CD1c-positive myeloid dendritic cell (primary cell): ENCODE results near the gene DIPK1A.
"Not testable (repeated sequence)": the region's sequence is repeated elsewhere in the genome, so short reads cannot be mapped to it uniquely, and the experiment has no call there.

Experiments
- DNase-seq: peaks from one replicate; pipeline ENCODE4 v3.0.0-alpha.2; 2016; ENCODE audit errors: extremely low spot score

DIPK1A gene

GRCh38 chr1:92980732-92981647 lies 19.7 kb upstream of the DIPK1A start:
- DNase-seq = peak; percentile 66

GRCh38 chr1:92975551-92976232 lies 14.4 kb upstream of the DIPK1A start:
- DNase-seq = peak; percentile 78

DNA sequence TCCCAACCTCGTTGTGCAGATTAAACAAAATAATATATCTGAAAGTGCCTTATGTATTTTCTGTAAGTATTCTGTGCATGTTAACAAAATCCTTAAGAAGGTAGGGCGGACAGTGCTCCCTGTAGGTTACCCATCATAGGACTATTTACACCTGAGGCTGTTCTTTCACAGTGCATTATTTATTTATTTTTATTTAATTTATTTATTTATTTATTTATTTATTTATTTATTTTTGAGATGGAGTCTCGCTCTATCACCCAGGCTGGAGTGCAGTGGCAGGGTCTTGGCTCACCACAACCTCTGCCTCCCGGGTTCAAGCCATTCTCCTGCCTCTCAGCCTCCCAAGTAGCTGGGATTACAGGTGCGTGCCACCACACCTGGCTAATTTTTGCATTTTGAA lies 12.8 kb upstream of the DIPK1A start:
- not testable (repeated sequence) for DNase-seq

DNA sequence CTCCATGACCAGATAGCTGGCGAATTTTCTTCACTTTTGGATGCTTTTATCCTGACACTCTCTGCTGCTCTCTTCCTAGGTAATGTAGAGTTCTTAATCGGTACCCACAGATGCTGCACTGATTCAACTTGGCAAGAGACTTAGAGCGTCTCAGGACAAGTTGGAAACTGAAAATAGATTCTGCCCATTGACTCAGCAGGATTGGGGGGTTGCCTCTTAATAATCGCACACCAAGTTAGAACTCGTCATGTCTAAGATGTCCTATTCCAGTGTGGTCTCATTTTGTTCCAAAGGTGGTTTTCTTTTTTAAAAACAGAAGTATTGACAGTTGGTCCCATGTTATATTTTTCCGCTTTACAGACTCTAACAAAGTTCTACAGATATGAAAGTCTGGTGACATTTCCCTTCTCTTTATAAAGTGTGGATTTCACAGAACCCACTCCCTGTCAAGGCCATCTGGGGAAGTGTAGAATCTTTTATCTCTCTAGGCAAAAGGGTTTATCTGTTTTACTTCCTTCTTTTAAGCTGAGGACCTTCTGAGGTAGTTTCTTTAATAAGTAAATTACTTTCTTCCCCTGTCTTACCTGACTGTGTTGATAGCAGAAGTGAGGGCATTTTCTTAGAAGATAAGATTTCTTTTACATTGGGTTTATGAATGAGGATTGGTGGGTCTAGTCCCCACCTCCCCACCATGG lies 12.1 kb upstream of the DIPK1A start:
- peak; percentile 67 for DNase-seq

GRCh38 chr1:92972409-92973129 lies 11.3 kb upstream of the DIPK1A start:
- DNase-seq = peak; percentile 54

DNA sequence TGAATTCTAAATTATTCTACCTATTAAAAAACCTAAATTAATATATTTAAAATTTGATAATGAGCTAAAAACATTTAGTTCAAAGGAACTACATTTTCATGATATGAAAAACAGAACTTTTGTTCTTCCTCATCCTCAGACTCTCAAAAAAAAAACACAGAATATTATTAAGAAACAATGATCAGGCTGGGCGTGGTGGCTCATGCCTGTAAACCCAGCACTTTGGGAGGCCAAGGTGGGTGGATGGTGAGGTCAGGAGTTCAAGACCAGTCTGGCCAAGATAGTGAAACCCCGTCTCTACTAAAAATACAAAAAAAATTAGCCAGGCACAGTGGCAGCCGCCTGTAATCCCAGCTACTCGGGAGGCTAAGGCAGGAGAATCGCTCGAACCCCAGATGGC lies 10.7 kb upstream of the DIPK1A start:
- DNase-seq = peak; percentile 65

DNA sequence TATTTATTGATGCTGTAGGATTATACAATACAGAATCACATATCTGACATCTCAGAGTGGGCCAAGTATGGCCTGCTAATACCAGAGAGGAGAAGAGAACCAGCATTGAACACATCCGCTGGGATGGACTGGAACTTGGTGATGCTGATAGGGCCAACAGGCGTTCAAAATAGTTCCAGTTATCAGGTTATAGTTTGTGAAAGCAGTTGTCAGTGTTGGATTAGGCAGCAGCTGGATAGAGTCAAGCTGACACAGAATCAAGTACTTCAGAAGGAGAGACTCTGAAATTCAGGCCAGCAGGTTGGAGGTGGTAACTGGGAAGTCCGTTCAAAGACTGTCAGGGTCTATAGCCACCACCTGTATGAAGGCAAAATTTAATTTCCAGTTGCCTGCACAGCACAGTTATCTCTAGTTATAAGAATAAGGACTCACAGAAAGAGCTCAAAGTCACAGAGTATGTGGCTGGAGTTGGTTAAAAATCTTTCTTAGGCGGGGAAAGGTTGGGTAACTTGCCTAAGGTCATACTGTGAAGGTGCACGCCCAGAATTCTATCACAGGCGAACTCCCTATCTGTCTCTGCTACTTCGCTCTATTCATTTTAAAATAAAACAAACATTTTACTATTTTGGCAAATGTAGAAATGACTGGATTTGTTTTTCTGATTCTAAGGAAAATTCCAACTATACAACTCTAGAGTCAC lies 9.9 kb upstream of the DIPK1A start:
- DNase-seq = no peak

- no peak for DNase-seq
Measured at GRCh38 chr1:92969517-92969916, 8.3 kb upstream of the DIPK1A start.

GRCh38 chr1:92968138-92969032 lies 7.1 kb upstream of the DIPK1A start:
- DNase-seq = peak; percentile 61

DNA sequence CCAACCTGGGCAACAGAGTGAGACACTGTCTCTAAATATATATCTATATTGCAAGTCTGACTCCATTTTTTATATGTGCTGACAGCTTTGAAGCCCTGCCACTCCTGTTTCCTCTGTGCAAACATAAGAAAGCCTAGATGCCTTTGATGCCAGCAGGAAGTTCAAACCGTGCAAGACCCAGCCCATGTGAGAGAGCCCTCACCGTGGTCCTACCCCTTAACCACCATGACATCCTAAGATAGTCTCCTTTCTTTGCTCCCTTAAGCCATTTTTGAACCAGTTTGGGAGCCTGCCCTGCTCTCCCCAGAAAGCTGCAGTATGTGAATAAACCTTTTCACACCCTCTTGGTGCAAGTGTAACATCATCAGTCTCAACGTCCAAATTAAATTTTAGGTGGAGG lies 3.7 kb upstream of the DIPK1A start:
- no peak for DNase-seq

DNA sequence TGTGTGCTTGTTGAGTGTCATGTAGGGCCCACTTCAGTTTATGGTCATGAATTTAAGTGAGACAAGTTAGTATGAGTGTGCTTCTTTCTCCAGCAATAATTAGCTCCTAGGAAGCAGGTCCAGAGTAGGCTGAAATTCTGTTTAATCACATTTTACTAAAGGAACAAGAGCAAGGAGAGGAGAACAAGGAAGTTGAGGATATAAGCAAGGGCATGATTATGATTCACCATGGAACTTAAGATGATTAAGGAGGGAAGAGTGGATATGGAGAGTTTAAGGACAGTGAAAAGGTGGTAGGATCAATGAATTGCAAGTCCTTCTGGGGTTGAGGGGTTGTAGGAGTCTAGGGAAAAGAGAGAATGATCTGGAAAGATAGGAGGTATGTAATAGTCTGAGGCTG lies 3.1 kb upstream of the DIPK1A start:
- DNase-seq = peak; percentile 44

DNA sequence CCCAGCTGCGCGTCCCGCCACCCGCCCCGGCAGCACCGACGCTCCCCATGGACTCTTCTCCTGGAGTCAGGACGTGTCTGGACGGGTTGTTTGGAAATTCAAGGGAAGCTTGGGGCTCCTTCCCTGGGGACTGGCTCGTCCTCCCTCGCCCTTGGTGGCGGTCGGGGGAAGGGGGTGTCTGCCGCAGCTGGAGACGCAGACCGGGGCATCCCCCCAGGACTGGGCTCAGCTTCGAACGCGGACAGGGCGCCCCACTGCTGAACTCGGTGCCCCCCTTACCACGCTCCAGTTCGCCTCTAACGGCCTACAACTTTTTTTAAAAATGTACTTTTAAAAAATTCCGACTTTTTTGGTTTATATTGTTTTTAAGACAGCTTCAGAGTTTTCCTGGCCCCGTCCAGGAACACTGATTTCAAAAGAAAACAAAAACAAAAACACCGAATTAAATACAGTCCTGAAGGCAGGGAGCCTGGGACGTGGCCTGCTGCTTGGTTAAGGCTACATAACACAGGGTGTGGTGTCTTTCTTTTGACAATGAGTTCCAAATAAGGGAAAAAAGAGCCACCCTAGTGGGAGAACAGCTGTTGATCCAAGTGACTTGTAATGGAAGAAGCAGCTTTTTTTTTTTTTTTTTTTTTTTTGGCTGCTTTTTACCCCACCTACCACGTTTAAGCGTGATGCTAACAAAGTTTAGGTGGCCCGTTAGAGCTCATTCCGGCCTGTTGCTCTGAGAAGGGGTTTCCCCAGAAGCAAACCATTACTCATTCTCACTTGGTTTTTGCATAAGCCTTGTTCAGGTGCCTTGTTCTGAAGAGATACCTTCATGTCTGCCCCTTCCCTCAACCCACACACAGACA lies 862 bp upstream of the DIPK1A start:
- DNase-seq = peak; percentile 72

DNA sequence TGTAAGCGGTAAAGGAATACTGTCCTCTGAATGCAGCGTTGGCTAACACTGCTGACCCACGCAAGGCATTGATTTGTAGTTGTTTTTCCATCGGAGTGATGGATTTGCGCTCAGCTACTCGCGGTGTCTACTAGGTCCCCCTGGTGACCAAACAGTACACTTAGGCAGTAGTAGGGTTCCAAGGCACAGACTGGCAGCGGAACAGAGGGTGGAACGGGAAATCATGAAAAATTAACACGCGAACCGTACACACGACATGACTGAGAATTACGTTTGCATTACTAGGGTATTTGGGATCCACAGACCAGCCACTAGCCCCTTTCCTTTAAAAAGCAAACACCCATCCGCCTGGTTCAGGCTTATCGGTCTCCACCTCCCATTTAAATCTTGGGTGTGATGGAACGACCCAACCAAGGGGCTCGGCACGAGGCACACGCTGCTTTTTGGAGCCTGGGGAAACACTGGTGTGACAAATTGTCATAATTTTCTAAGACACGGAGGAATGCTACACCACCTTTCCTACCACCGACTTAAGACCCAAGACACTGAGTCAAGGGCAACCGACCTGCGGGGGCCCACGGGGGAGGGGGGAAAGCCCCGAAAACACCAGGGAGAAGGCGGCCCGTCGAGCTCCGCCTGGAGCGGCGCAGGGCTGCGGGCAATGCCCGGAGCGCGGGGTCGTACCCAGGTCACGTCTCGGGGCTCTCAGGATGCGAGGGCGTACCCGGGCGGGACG lies 699 bp downstream of the DIPK1A start:
- peak; percentile 89 for DNase-seq

DNA sequence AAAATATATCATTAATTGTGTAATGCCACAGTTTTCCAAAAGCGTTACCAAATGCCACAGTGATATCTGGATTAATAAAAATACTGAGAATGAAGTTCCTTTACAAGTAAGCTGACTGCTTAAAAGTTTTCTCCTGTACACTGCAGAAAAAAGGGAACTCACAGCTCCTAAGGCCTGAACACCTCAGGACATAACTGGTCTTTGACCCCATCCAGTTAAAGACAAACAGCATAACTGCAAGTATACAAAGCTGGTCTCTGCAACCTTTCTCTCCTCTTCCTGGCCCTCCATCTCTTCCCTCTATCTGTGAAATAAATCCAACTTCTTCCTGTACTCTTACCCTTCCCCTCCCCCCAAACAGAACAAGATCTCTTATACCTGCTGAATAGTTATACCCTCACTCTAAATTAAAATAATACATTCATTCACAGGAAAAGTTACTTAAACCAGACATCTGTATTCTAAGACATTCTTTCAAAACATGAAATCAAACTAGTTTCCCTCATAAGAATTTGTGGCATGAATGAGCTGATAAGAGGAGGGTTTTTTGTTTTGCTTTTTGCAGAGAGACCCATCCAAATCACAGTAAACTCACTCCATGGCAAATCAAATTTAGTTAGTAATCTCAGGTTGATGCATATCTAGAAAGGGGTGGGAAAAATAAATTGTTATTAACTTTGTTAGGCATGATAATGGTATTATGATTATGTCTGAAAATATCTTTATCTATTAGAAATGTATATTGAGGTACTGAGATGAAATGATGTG lies 2.9 kb downstream of the DIPK1A start:
- no peak for DNase-seq

GRCh38 chr1:92957030-92957734 lies 4.1 kb downstream of the DIPK1A start:
- DNase-seq = no peak

- DNase-seq = no peak
Measured at GRCh38 chr1:92956254-92957029, 4.8 kb downstream of the DIPK1A start.
